GM10266 (cell line): ENCODE results near the gene LRRC74B.
"Not testable (repeated sequence)": the region's sequence is repeated elsewhere in the genome, so short reads cannot be mapped to it uniquely, and the experiment has no call there.

Experiments used
- DNase-seq: peaks from one replicate; pipeline ENCODE4 v3.0.0; 2012; ENCODE audit errors: extremely low spot score
- TF ChIP-seq, protein P1 (sequence below): IDR thresholded peaks from 2 replicates; pipeline ENCODE4 v1.5.1; 2012; ENCODE audit warnings: mild to moderate bottlenecking, low read depth; ENCODE audit not compliant: control insufficient read depth, insufficient read depth; ENCODE audit errors: missing control alignments

LRRC74B gene

GRCh38 chr22:21054046-21054713, 8.4 kb downstream of the LRRC74B start:
- no peak for DNase-seq
- TF ChIP-seq, protein P1, sequence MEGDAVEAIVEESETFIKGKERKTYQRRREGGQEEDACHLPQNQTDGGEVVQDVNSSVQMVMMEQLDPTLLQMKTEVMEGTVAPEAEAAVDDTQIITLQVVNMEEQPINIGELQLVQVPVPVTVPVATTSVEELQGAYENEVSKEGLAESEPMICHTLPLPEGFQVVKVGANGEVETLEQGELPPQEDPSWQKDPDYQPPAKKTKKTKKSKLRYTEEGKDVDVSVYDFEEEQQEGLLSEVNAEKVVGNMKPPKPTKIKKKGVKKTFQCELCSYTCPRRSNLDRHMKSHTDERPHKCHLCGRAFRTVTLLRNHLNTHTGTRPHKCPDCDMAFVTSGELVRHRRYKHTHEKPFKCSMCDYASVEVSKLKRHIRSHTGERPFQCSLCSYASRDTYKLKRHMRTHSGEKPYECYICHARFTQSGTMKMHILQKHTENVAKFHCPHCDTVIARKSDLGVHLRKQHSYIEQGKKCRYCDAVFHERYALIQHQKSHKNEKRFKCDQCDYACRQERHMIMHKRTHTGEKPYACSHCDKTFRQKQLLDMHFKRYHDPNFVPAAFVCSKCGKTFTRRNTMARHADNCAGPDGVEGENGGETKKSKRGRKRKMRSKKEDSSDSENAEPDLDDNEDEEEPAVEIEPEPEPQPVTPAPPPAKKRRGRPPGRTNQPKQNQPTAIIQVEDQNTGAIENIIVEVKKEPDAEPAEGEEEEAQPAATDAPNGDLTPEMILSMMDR, result no peak

GRCh38 chr22:21054714-21055563, 9.2 kb downstream of the LRRC74B start:
- TF ChIP-seq, protein P1, result no peak

DNA sequence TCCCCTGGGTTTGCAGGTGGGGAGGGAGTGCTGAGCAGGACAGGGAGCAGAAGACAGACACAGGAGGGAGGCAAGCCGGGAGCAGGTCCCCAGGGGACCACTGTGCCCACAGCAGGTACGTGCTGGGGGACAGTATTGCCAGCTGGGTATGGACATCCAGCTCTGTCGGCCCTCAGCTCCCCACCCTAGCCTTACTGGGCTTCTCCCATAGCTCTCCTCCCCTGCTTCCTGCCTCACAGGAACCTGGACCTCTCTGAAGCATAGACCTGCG, 9.8 kb downstream of the LRRC74B start:
- TF ChIP-seq, protein P1, result no peak
- no peak for DNase-seq

More at GRCh38 chr22:21054714-21055563, 9.2 kb downstream of the LRRC74B start:
- DNase-seq, result no peak

DNA sequence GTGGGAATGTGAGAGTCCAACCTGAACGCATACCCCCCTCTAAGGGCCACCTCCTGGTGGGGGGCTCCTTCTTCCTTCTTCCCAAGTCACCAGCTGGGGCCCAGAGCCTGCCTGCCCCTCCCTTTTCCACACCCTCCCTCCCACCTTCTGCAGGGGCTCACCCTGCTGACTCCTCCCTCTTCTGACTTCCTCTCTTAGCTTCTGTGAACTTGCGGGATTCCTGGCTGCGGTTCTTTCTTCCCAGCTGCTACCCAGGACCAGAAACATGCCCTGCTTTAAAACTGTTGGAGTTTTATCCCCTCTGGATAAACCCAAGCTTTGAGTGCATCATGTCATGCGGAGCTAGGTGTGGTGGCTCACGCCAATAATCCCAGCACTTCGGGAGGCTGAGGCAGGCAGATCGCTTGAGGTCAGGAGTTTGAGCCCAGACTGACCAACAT, 10.2 kb downstream of the LRRC74B start:
- TF ChIP-seq, protein P1, result no peak
- no peak for DNase-seq

DNA sequence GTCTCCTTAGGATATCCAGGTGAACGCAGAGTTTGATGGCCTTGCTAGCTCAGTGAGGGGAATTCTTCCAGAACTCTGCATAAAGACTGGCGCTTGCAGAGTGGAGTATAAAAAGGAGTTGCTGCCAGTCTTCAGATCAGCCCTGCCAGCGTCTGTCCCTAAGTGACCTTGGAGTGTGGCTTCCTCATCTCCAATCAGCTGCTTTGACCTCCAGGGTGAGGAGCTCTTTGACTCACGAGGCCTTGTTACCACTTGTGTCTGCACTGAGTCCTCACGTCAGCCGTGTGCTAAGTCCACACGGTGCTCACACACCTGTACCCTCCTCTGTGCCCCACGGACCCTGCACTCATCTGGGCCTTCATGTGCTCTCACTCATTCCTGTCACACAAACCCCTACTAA, 14.6 kb downstream of the LRRC74B start:
- not testable (repeated sequence) for DNase-seq

- DNase-seq, result not testable (repeated sequence)
Measured at GRCh38 chr22:21061660-21062321, 16.0 kb downstream of the LRRC74B start.

DNA sequence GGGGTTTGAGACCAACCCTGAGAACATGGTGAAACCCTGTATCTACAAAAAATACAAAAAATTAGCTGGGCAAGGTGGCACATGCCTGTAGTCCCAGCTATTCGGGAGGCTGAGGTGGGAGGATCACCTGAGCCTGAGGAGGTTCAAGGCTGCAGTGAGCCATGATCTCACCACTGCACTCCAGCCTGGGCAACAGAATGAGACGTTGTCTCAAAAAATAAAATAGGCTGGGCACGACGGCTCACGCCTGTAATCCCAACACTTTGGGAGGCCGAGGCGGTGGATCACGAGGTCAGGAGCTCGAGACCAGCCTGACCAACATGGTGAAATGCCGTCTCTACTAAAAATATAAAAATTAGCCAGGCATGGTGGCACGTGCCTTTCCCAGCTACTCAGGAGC, 18.7 kb downstream of the LRRC74B start:
- not testable (repeated sequence) for DNase-seq

GRCh38 chr22:21064917-21065864, 19.4 kb downstream of the LRRC74B start:
- TF ChIP-seq, protein P1, result no peak
- DNase-seq, result no peak
